Vagina (tissue), 2 donors: ENCODE results near the gene SLITRK4.

Source experiments
- CTCF ChIP-seq, 3 experiments: fragments of 450-650 bp in 2 of 3; fragments of 200-600 bp in 1 of 3; sonication (generic) in 1 of 3; IDR thresholded peaks; one replicate each; pipeline ENCODE4 v1.5.1; 2017 to 2019; ENCODE audit warnings: antibody characterized with exemption in 3 of 3, mild to moderate bottlenecking in 2 of 3, moderate library complexity in 2 of 3
- POLR2A ChIP-seq, 2 donors: fragments of 450-650 bp; IDR thresholded peaks; one replicate each; pipeline ENCODE4 v1.6.1; 2017; ENCODE audit warnings: antibody characterized with exemption in 2 of 2, mild to moderate bottlenecking in 2 of 2, moderate library complexity in 2 of 2
- POLR2AphosphoS5 ChIP-seq, 2 donors: sonication (generic); formaldehyde crosslinking; IDR thresholded peaks; one replicate each; pipeline ENCODE4 v1.9.0; 2017; ENCODE audit warnings: antibody characterized with exemption in 2 of 2, mild to moderate bottlenecking in 2 of 2, low read depth in 1 of 2; ENCODE audit not compliant: insufficient read depth in 1 of 2

- TF ChIP-seq CTCF (IDR thresholded peaks at IDR 0.05) (no peak), POLR2AphosphoS5 (IDR thresholded peaks at IDR 0.05; ENCODE audit: insufficient read depth in 1 of 2, low read depth in 1 of 2) (no peak), POLR2A (IDR thresholded peaks at IDR 0.05) (no peak)
Measured at GRCh38 chrX:143642426-143642825, 6.5 kb upstream of the SLITRK4 start.
